Fibroblast of the aortic adventitia (primary cell): Measurements from ENCODE around the gene CACNA2D1. TPM values are rescaled to one million over a fixed set of nuclear protein-coding genes. Genes with fewer than 3 reads are reported as not detected.

Experiments used
- DNase-seq: peaks from one replicate; pipeline ENCODE4 v3.0.0-alpha.2; 2010; ENCODE audit warnings: low read depth
- H3K4me3 ChIP-seq: 2 replicates; pipeline ENCODE4 v1.5.1; 2011; ENCODE audit warnings: low read depth, mild to moderate bottlenecking, control low read depth, low read length, moderate library complexity
- total RNA-seq: library from RNA; depleted of rRNA; stranded (reverse); fragments of >200 nt; gene quantifications from 2 replicates; pipeline ENCODE4 v1.2.3, GENCODE V29; 2012; ENCODE audit warnings: low replicate concordance
- TF ChIP-seq, protein P1 (sequence below): IDR thresholded peaks from 2 replicates; pipeline ENCODE4 v1.5.1; 2011; ENCODE audit warnings: mild to moderate bottlenecking, low read length, control low read depth, inconsistent platforms; ENCODE audit not compliant: insufficient read depth

CACNA2D1 gene
- total RNA-seq, 1 donor: 90.5 TPM

DNA sequence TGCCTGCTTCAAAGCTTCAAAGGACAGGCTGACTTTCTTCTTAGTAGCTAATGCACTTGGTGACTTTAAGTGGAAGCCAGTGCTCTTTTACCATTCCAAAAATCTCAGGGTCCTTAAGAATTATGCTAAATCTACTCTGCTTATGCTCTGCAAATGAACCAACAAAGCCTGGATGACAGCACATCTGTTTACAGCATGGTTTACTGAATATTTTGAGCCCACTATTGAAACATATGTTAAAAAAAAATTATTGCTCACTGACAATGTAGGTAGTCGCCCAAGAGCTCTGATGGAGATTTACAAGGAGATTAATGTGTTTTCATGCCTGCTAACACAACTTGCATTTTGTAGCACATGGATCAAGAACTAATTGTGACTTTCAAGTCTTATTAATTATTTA, 415.5 kb downstream of the CACNA2D1 start:
- TF ChIP-seq, protein P1, sequence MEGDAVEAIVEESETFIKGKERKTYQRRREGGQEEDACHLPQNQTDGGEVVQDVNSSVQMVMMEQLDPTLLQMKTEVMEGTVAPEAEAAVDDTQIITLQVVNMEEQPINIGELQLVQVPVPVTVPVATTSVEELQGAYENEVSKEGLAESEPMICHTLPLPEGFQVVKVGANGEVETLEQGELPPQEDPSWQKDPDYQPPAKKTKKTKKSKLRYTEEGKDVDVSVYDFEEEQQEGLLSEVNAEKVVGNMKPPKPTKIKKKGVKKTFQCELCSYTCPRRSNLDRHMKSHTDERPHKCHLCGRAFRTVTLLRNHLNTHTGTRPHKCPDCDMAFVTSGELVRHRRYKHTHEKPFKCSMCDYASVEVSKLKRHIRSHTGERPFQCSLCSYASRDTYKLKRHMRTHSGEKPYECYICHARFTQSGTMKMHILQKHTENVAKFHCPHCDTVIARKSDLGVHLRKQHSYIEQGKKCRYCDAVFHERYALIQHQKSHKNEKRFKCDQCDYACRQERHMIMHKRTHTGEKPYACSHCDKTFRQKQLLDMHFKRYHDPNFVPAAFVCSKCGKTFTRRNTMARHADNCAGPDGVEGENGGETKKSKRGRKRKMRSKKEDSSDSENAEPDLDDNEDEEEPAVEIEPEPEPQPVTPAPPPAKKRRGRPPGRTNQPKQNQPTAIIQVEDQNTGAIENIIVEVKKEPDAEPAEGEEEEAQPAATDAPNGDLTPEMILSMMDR: no peak
- DNase-seq: no peak
- no peak overlapping the region for H3K4me3 ChIP-seq

DNA sequence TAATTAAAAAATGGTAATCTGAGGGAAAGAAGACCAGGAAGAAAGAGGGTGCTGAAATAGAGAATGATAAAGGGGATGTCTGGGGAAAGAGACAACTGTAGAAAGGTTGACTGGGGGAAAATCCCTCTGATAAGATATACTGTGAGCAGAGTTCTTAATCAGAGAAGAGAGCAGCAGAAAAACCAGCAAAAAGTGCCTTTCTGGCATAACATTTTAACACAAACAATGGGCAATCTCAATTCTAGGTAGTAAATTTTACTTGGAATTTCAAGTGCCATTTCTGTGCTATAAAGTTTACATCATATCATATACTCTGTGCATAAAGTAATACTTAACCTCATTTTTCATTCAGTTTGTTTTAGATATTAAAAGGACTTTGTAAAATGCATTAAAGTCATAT, 421.9 kb downstream of the CACNA2D1 start:
- DNase-seq: no peak
- TF ChIP-seq, protein P1: no peak

DNA sequence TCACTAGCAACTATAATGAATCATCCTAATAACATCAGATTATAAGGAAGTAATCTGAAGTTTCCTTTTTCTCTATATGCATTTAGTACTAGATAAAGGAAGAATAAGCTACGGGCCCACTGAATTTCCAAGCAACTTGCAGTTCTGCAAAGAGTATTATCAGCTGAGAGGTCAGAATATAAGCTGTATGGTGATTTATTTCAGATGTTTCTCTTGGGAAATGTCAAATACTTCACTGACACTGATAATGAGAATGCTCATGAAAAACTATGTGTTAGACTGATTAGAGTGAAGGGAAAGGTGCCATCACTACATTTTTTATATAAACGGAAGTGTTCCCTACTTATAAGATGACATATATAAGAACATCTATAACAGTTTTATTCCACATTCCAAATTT, 422.5 kb downstream of the CACNA2D1 start:
- no peak overlapping the region for H3K4me3 ChIP-seq
- no peak for DNase-seq
- TF ChIP-seq, protein P1: no peak

More for the DNA sequence above, 421.9 kb downstream of the CACNA2D1 start:
- no peak overlapping the region for H3K4me3 ChIP-seq

DNA sequence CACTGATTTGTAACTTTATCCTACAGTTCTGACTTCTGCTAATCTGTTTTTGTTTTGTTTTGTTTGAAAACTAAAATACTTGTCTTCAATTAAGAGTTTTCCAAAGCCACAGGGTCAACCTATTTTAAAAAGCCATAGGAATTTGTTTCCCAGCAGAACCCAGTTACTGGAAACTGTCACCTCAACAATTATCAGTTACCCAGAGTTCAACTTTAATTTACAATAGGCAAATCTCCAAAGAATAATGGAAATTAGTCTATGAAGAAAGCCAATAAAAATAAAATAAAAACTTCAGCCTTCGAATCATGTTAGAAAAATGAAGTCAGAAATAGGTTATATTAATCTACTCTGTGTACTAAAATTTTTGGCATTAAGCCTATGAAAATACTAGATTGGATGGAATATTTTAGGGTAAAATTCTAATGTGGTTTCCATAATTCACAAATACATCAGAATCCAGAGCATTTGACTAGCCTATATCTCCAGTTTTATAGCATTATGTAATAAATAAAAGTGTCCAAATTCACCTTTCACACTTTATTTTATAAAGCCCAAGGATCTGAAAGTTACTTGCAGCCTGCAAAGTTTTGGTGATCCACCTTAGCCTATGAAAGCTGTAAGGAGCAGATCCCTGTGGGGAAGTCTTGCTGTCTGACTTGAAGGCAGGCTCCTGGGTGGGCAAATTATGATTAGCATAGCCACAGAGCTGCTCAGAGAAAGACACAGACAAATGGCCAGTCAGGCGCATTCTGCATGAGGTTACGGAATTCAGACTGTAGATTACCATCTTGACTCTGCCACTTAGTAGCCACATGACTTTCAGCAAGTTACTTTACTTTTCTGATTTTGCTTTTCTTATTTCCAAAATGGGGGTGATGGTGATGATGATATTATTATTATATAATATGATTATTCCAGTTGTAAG, 423.8 kb downstream of the CACNA2D1 start:
- H3K4me3 ChIP-seq: no peak overlapping the region
- peak; percentile 27 for DNase-seq
- TF ChIP-seq, protein P1: no peak

DNA sequence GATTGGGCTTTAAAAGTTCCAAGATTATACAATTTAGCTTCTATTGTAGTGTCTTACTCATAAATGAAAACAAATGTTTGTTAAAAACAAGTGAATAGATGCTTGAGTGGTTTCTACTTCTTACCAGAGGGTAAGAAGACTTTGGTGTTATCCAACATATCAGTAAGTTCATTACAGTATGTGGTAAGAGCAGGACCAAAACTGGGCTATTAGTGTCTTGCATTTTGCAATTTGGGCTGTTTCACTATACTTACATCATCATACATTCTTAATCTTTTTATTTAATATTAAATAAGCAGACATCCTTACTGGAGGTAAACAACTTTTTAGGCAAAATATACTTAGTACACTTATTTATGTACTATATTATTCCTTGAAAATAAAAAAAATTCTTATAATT, 425.4 kb downstream of the CACNA2D1 start:
- TF ChIP-seq, protein P1: no peak
- H3K4me3 ChIP-seq: no peak overlapping the region
- peak; percentile 75 for DNase-seq

DNA sequence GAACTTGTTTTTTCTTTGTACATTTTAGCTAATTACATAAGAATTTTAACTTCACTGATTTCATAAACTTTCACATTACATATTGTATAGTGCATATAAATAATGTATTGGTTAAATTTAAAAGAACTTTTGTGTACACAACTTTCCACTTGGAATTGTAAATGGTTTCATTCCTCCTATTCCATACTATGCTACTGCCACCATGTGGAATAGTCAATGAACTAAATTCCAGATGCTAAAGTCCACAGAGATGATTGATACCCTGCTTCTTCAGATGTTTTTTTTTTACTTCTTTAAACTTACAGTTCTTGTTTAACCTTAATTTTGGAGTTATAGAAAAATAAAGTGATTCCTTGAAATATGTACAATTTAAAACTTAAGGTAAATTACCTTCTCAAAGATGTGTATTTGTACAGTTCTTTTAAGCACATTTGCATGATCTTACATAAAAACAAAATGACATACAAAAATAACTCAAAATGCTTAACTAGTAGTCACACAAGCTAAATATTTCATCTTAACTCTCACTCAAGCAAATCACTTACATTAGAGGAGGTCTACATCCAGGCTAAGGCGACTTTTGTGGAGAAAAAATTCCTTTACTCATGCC, 426.1 kb downstream of the CACNA2D1 start:
- no peak overlapping the region for H3K4me3 ChIP-seq
- DNase-seq: peak; percentile 78
- TF ChIP-seq, protein P1: peak; percentile 62
